ENCODE results near the gene OR10V1.

OR10V1 gene

GRCh38 chr11:59754859-59755700 lies 41.4 kb upstream of the OR10V1 start, which contains the start of gene STX3:
TSS of gene STX3 (plus strand) at chr11:59755376. CDS start at chr11:59755606, 230 bp downstream.
- Histone ChIP-seq H4K91ac (ENCODE audit: low read depth, low read length, poor library complexity) (no peak within 1 kb of the TSS), H3K4me1 (ENCODE audit: control insufficient read depth in 2 of 2, insufficient read depth in 1 of 2, low read depth in 1 of 2, low read length in 2 of 2) (peaks cover 0 to 12% of the 10 kb centered on the region in 2 donors), H3K4ac (ENCODE audit: low read length) (no peak within 1 kb of the TSS), H3K9ac (ENCODE audit: low read depth, low read length, poor library complexity) (peak within 1 kb of the TSS; percentile 53), H3K4me2 (ENCODE audit: insufficient read depth, low read length, poor library complexity, severe bottlenecking) (peak within 1 kb of the TSS; percentile 88), H2BK12ac (ENCODE audit: low read length) (no peak within 1 kb of the TSS), H2BK5ac (ENCODE audit: low read length) (peak within 1 kb of the TSS; percentile 6), H2BK15ac (ENCODE audit: low read length) (no peak within 1 kb of the TSS), H3K27ac (replicated peaks; ENCODE audit: low read length) (peak within 1 kb of the TSS; percentile 9), H3K36me3 (replicated peaks in 1 of 2; ENCODE audit: control insufficient read depth in 2 of 2, insufficient read depth in 2 of 2, low read length in 2 of 2) (no peaks in the 10 kb centered on the region), H3K4me3 (ENCODE audit: low read length in 2 of 2) (peak within 1 kb of the TSS; percentile 47 to 97), H3K23ac (ENCODE audit: low read depth, low read length, poor library complexity) (peak within 1 kb of the TSS; percentile 62), H2BK120ac (ENCODE audit: low read depth, low read length) (no peak within 1 kb of the TSS), H4K8ac (ENCODE audit: low read depth, low read length) (no peak within 1 kb of the TSS), H2AFZ (ENCODE audit: low read length) (peak within 1 kb of the TSS; percentile 93), H3K14ac (ENCODE audit: low read length) (peak within 1 kb of the TSS; percentile 86), H3K79me1 (ENCODE audit: low read depth, low read length) (no peaks in the 10 kb centered on the region), H3K18ac (ENCODE audit: low read length) (peak within 1 kb of the TSS; percentile 95), H3K9me3 (replicated peaks in 1 of 2; ENCODE audit: control insufficient read depth in 2 of 2, insufficient read depth in 1 of 2, low read depth in 1 of 2, low read length in 2 of 2) (no peaks in the 10 kb centered on the region), H3K27me3 (ENCODE audit: control insufficient read depth in 3 of 3, insufficient read depth in 3 of 3, low read depth in 1 of 3, low read length in 3 of 3) (peaks cover 0 to 57% (median 0%) of the 10 kb centered on the region in 3 experiments), H2AK5ac (ENCODE audit: low read depth, low read length) (no peak within 1 kb of the TSS)
- peak; percentile 71 for DNase-seq (ENCODE audit: low spot score)
- no CpG with 5 or more reads among the region's 80 CpGs for WGBS, 2 donors (ENCODE audit: extremely low coverage in 2 of 2, insufficient read length in 2 of 2, insufficient replicate concordance in 1 of 2)

- no peak overlapping the region for H3K14ac ChIP-seq (ENCODE audit: low read length)
- H2BK120ac ChIP-seq (ENCODE audit: low read depth, low read length), result no peak overlapping the region
- no peak overlapping the region for H2BK12ac ChIP-seq (ENCODE audit: low read length)
- no peak overlapping the region for H4K91ac ChIP-seq (ENCODE audit: low read depth, low read length, poor library complexity)
- no peak overlapping the region for H3K23ac ChIP-seq (ENCODE audit: low read depth, low read length, poor library complexity)
- DNase-seq (ENCODE audit: low spot score), result no peak
- H2BK15ac ChIP-seq (ENCODE audit: low read length), result no peak overlapping the region
- peaks cover 0 to 51% (median 0%) of the 10 kb centered on the region in 3 experiments for H3K27me3 ChIP-seq (ENCODE audit: control insufficient read depth in 3 of 3, insufficient read depth in 3 of 3, low read depth in 1 of 3, low read length in 3 of 3)
- no peaks in the 10 kb centered on the region for H3K36me3 ChIP-seq (replicated peaks in 1 of 2; ENCODE audit: control insufficient read depth in 2 of 2, insufficient read depth in 2 of 2, low read length in 2 of 2)
- H3K18ac ChIP-seq (ENCODE audit: low read length), result no peak overlapping the region
- peaks cover 0 to 12% of the 10 kb centered on the region in 2 donors for H3K4me1 ChIP-seq (ENCODE audit: control insufficient read depth in 2 of 2, insufficient read depth in 1 of 2, low read depth in 1 of 2, low read length in 2 of 2)
- peak overlapping the region; percentile 88 for H3K4me2 ChIP-seq (ENCODE audit: insufficient read depth, low read length, poor library complexity, severe bottlenecking)
- WGBS, 2 donors (ENCODE audit: extremely low coverage in 2 of 2, insufficient read length in 2 of 2, insufficient replicate concordance in 1 of 2), result no CpG with 5 or more reads among the region's 20 CpGs
- H2BK5ac ChIP-seq (ENCODE audit: low read length), result peak overlapping the region; percentile 6
- no peak overlapping the region for H3K4ac ChIP-seq (ENCODE audit: low read length)
- peak overlapping the region; percentile 47 to 97 for H3K4me3 ChIP-seq (ENCODE audit: low read length in 2 of 2)
- no peak overlapping the region for H4K8ac ChIP-seq (ENCODE audit: low read depth, low read length)
- H2AK5ac ChIP-seq (ENCODE audit: low read depth, low read length), result no peak overlapping the region
- no peaks in the 10 kb centered on the region for H3K9me3 ChIP-seq (replicated peaks in 1 of 2; ENCODE audit: control insufficient read depth in 2 of 2, insufficient read depth in 1 of 2, low read depth in 1 of 2, low read length in 2 of 2)
- peak overlapping the region; percentile 53 for H3K9ac ChIP-seq (ENCODE audit: low read depth, low read length, poor library complexity)
- no peaks in the 10 kb centered on the region for H3K79me1 ChIP-seq (ENCODE audit: low read depth, low read length)
- H2AFZ ChIP-seq (ENCODE audit: low read length), result peak overlapping the region; percentile 93
- peak overlapping the region; percentile 0 for H3K27ac ChIP-seq (replicated peaks; ENCODE audit: low read length)
Measured at GRCh38 chr11:59754494-59754858, 40.8 kb upstream of the OR10V1 start.

GRCh38 chr11:59753650-59754493 lies 40.2 kb upstream of the OR10V1 start:
- Histone ChIP-seq H3K4me3 (ENCODE audit: low read length in 2 of 2) (peak overlapping the region; percentile 47 to 97), H3K18ac (ENCODE audit: low read length) (no peak overlapping the region), H3K9me3 (replicated peaks in 1 of 2; ENCODE audit: control insufficient read depth in 2 of 2, insufficient read depth in 1 of 2, low read depth in 1 of 2, low read length in 2 of 2) (peaks cover 0 to 2% of the 10 kb centered on the region in 2 donors), H3K27ac (replicated peaks; ENCODE audit: low read length) (no peak overlapping the region), H3K23ac (ENCODE audit: low read depth, low read length, poor library complexity) (no peak overlapping the region), H3K4ac (ENCODE audit: low read length) (no peak overlapping the region), H2AK5ac (ENCODE audit: low read depth, low read length) (no peak overlapping the region), H2AFZ (ENCODE audit: low read length) (peak overlapping the region; percentile 93), H2BK120ac (ENCODE audit: low read depth, low read length) (no peak overlapping the region), H3K36me3 (replicated peaks in 1 of 2; ENCODE audit: control insufficient read depth in 2 of 2, insufficient read depth in 2 of 2, low read length in 2 of 2) (no peaks in the 10 kb centered on the region), H3K9ac (ENCODE audit: low read depth, low read length, poor library complexity) (peak overlapping the region; percentile 53), H2BK15ac (ENCODE audit: low read length) (no peak overlapping the region), H3K4me1 (ENCODE audit: control insufficient read depth in 2 of 2, insufficient read depth in 1 of 2, low read depth in 1 of 2, low read length in 2 of 2) (peaks cover 0 to 12% of the 10 kb centered on the region in 2 donors), H2BK5ac (ENCODE audit: low read length) (no peak overlapping the region), H3K4me2 (ENCODE audit: insufficient read depth, low read length, poor library complexity, severe bottlenecking) (peak overlapping the region; percentile 88), H3K14ac (ENCODE audit: low read length) (no peak overlapping the region), H2BK12ac (ENCODE audit: low read length) (no peak overlapping the region), H4K91ac (ENCODE audit: low read depth, low read length, poor library complexity) (no peak overlapping the region), H3K79me1 (ENCODE audit: low read depth, low read length) (no peaks in the 10 kb centered on the region), H3K27me3 (ENCODE audit: control insufficient read depth in 3 of 3, insufficient read depth in 3 of 3, low read depth in 1 of 3, low read length in 3 of 3) (peaks cover 0 to 45% (median 0%) of the 10 kb centered on the region in 3 experiments), H4K8ac (ENCODE audit: low read depth, low read length) (no peak overlapping the region)
- peak; percentile 80 for DNase-seq (ENCODE audit: low spot score)
- no CpG with 5 or more reads among the region's 47 CpGs for WGBS, 2 donors (ENCODE audit: extremely low coverage in 2 of 2, insufficient read length in 2 of 2, insufficient replicate concordance in 1 of 2)

- no peak overlapping the region for H3K27ac ChIP-seq (replicated peaks; ENCODE audit: low read length)
- H3K27me3 ChIP-seq (ENCODE audit: control insufficient read depth in 3 of 3, insufficient read depth in 3 of 3, low read depth in 1 of 3, low read length in 3 of 3), result peaks cover 0 to 5% (median 0%) of the 10 kb centered on the region in 3 experiments
- H3K4ac ChIP-seq (ENCODE audit: low read length), result no peak overlapping the region
- no peak overlapping the region for H3K4me3 ChIP-seq (ENCODE audit: low read length in 2 of 2)
- no peak for DNase-seq (ENCODE audit: low spot score)
- no peaks in the 10 kb centered on the region for H3K79me1 ChIP-seq (ENCODE audit: low read depth, low read length)
- H3K9ac ChIP-seq (ENCODE audit: low read depth, low read length, poor library complexity), result no peak overlapping the region
- H2BK12ac ChIP-seq (ENCODE audit: low read length), result no peak overlapping the region
- no peak overlapping the region for H2AK5ac ChIP-seq (ENCODE audit: low read depth, low read length)
- no peak overlapping the region for H4K91ac ChIP-seq (ENCODE audit: low read depth, low read length, poor library complexity)
- H3K36me3 ChIP-seq (replicated peaks in 1 of 2; ENCODE audit: control insufficient read depth in 2 of 2, insufficient read depth in 2 of 2, low read length in 2 of 2), result no peaks in the 10 kb centered on the region
- no peak overlapping the region for H3K18ac ChIP-seq (ENCODE audit: low read length)
- H3K23ac ChIP-seq (ENCODE audit: low read depth, low read length, poor library complexity), result no peak overlapping the region
- H2BK15ac ChIP-seq (ENCODE audit: low read length), result no peak overlapping the region
- H2BK120ac ChIP-seq (ENCODE audit: low read depth, low read length), result no peak overlapping the region
- no peak overlapping the region for H3K4me2 ChIP-seq (ENCODE audit: insufficient read depth, low read length, poor library complexity, severe bottlenecking)
- no CpG with 5 or more reads among the region's 2 CpGs for WGBS, 2 donors (ENCODE audit: extremely low coverage in 2 of 2, insufficient read length in 2 of 2, insufficient replicate concordance in 1 of 2)
- H3K9me3 ChIP-seq (replicated peaks in 1 of 2; ENCODE audit: control insufficient read depth in 2 of 2, insufficient read depth in 1 of 2, low read depth in 1 of 2, low read length in 2 of 2), result peaks cover 0 to 2% of the 10 kb centered on the region in 2 donors
- H4K8ac ChIP-seq (ENCODE audit: low read depth, low read length), result no peak overlapping the region
- H3K4me1 ChIP-seq (ENCODE audit: control insufficient read depth in 2 of 2, insufficient read depth in 1 of 2, low read depth in 1 of 2, low read length in 2 of 2), result no peaks in the 10 kb centered on the region
- no peak overlapping the region for H2AFZ ChIP-seq (ENCODE audit: low read length)
- H3K14ac ChIP-seq (ENCODE audit: low read length), result no peak overlapping the region
- no peak overlapping the region for H2BK5ac ChIP-seq (ENCODE audit: low read length)
Measured at GRCh38 chr11:59746111-59746510, 32.5 kb upstream of the OR10V1 start.
